OCI-LY3 (cell line): Measurements from ENCODE around the gene CDH23.

ENCODE experiments used
- H2AFZ ChIP-seq: fragments of 200-600, 300-600 bp; shearing (Covaris generic); 2 replicates; pipeline ENCODE4 v1.6.0; 2014; ENCODE audit warnings: antibody characterized with exemption, low read depth, low read length
- H3K27ac ChIP-seq: fragments of 200-600, 300-600 bp; sonication (generic); 2 replicates; pipeline ENCODE4 v1.5.1; 2014; ENCODE audit warnings: mild to moderate bottlenecking, low read length, moderate library complexity, mixed read lengths
- H3K27me3 ChIP-seq: fragments of 200-600, 300-600 bp; sonication (generic); 2 replicates; pipeline ENCODE4 v1.6.1; 2014; ENCODE audit warnings: low read depth, low read length, mixed read lengths
- H3K36me3 ChIP-seq: fragments of 200-600, 300-600 bp; sonication (generic); replicated peaks from 2 replicates; pipeline ENCODE3; 2014; ENCODE audit warnings: low read depth, low read length, mixed read lengths
- H3K4me1 ChIP-seq: fragments of 300-600, 200-600 bp; sonication (generic); 2 replicates; pipeline ENCODE4 v1.6.1; 2014; ENCODE audit warnings: low read length, mixed read lengths
- H3K4me2 ChIP-seq: fragments of 200-600, 300-600 bp; sonication (generic); 2 replicates; pipeline ENCODE4 v1.6.1; 2014; ENCODE audit warnings: low read length, mixed read lengths
- H3K4me3 ChIP-seq: fragments of 300-600, 200-600 bp; sonication (generic); 2 replicates; pipeline ENCODE4 v1.5.1; 2014; ENCODE audit warnings: antibody characterized with exemption, mild to moderate bottlenecking, low read length, moderate library complexity
- H3K79me2 ChIP-seq: fragments of 300-600, 200-600 bp; shearing (Covaris generic); 2 replicates; pipeline ENCODE4 v1.6.1; 2014; ENCODE audit warnings: mild to moderate bottlenecking, low read length, mixed read lengths
- H3K9ac ChIP-seq: fragments of 300-600, 200-600 bp; shearing (Covaris generic); 2 replicates; pipeline ENCODE4 v1.6.0; 2014; ENCODE audit warnings: mild to moderate bottlenecking, low read length, moderate library complexity
- H3K9me3 ChIP-seq: fragments of 200-600, 300-600 bp; shearing (Covaris generic); 2 replicates; pipeline ENCODE4 v1.6.1; 2014; ENCODE audit warnings: low read length, mixed read lengths; ENCODE audit not compliant: insufficient read depth
- H4K20me1 ChIP-seq: fragments of 200-600, 300-600 bp; sonication (generic); 2 replicates; pipeline ENCODE4 v1.6.1; 2016; ENCODE audit warnings: low read length, mixed read lengths; ENCODE audit not compliant: insufficient read depth
- CTCF ChIP-seq: fragments of 200-600, 300-600 bp; sonication (generic); IDR thresholded peaks from 2 replicates; pipeline ENCODE4 v1.5.1; 2014; ENCODE audit warnings: antibody characterized with exemption, low read length, low read depth
- EZH2phosphoT487 ChIP-seq: fragments of 200-600 bp; shearing (Covaris generic); IDR thresholded peaks from 2 replicates; pipeline ENCODE4 v1.6.1; 2018; ENCODE audit warnings: antibody characterized with exemption, mixed run types, low read depth

CDH23 gene

DNA sequence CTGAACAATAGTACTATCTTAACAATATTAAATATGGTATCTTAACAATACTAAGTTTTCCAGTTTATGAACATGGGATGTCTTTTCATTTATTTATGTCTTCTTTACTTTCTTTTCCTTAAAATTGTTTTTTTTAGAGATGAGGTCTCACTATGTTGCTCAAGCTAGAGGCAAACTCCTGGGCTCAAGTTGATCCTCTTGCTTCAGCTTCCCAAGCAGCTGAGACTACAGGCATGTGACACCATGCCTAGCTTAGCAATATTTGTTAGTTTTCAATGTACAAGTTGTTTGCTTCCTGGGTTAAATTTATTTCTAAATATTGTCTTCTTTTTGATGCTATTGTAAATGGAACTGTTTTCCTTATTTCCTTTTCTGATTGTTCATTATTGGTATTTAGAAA is 16.9 kb downstream of the CDH23 start:
- no peak for TF ChIP-seq CTCF
- no peak for TF ChIP-seq EZH2phosphoT487
- Histone ChIP-seq H2AFZ (no peak overlapping the region), H3K27me3 (no peaks in the 10 kb centered on the region; the same call in 1 of the 2 replicates), H3K4me3 (no peak overlapping the region), H3K36me3 (no peaks in the 10 kb centered on the region), H3K9ac (no peak overlapping the region), H3K9me3 (no peaks in the 10 kb centered on the region), H3K79me2 (no peaks in the 10 kb centered on the region), H3K4me1 (no peaks in the 10 kb centered on the region), H3K4me2 (no peak overlapping the region), H3K27ac (no peak overlapping the region), H4K20me1 (no peaks in the 10 kb centered on the region)

DNA sequence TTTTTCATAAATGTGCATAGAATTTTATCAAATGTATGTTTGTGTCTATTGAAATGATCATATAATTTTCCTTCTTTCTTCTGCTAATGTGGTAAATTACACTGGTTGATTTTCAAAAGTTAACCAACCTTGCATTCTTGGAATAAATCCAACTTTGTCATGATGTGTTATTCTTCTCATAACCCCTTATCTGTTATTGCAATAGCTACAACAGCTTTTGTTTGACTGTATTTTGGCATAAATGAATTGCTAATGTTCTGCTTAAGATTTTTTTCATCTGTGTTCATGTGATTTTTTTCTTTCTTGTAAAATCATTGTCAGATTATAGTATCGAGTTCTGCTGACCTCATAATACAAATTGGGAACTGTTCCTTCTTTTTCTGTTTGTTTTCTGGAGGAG is 17.6 kb downstream of the CDH23 start:
- no peaks in the 10 kb centered on the region for H3K36me3 ChIP-seq
- H3K4me2 ChIP-seq = no peak overlapping the region
- H3K9ac ChIP-seq = no peak overlapping the region
- no peaks in the 10 kb centered on the region for H3K4me1 ChIP-seq
- no peaks in the 10 kb centered on the region for H4K20me1 ChIP-seq
- H3K27ac ChIP-seq = no peak overlapping the region
- H2AFZ ChIP-seq = no peak overlapping the region
- no peaks in the 10 kb centered on the region; the same call in 1 of the 2 replicates for H3K27me3 ChIP-seq
- no peaks in the 10 kb centered on the region for H3K9me3 ChIP-seq
- no peak for TF ChIP-seq EZH2phosphoT487
- TF ChIP-seq CTCF = no peak
- H3K4me3 ChIP-seq = no peak overlapping the region
- H3K79me2 ChIP-seq = no peaks in the 10 kb centered on the region

DNA sequence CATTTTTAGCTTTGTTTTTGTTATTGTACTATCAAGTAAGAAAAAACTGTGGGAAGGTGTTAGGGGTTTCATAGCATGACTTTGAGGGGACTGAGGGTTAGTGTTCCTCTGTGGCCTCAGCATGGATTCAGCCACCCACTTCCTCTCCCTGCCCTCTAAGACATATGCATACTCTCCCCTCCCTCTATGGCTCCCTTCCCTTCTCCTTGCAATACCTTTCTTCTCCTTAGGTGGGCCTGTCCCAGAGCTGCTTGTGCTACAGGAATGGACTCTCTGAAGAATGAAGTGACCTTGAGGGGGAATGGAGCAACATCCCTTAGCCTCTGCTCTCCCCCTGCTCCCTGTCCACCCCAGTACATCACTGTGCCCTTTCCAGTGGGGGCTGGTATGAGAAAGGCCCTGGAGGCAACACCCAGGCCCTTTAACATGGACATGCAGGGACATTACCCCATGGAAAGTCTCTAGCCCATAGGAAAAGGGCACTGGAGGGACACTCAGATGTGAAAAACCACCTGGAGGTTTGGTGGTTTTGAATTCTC is 22.4 kb downstream of the CDH23 start:
- H3K79me2 ChIP-seq = no peaks in the 10 kb centered on the region
- no peak overlapping the region for H3K4me3 ChIP-seq
- no peak overlapping the region for H3K9ac ChIP-seq
- TF ChIP-seq CTCF (no peak), EZH2phosphoT487 (no peak)
- H4K20me1 ChIP-seq = no peaks in the 10 kb centered on the region
- H3K27ac ChIP-seq = no peak overlapping the region
- no peaks in the 10 kb centered on the region for H3K36me3 ChIP-seq
- no peaks in the 10 kb centered on the region for H3K9me3 ChIP-seq
- H3K27me3 ChIP-seq = no peaks in the 10 kb centered on the region; the same call in 1 of the 2 replicates
- H2AFZ ChIP-seq = no peak overlapping the region
- no peaks in the 10 kb centered on the region for H3K4me1 ChIP-seq
- no peak overlapping the region for H3K4me2 ChIP-seq

DNA sequence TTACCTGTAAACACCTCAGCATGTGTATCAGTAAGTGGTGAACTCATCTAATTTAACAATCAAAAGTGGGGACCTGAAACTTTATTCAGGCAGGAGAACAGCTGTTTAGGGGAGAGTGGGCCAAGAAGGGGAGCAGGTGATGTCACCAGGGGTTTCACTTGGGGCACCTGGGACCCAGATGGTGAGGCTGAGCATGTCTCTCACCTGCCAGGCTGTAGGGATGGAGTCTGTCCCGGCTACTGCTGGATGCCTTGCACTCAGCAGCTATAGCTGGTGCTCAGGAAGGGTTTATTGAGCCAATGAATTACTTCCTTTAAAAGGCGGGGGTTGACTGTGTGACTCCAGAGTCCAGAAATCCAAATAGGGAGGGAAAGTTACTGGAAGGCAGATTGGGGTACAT is 23.0 kb downstream of the CDH23 start:
- no peak for TF ChIP-seq CTCF
- TF ChIP-seq EZH2phosphoT487 = no peak
- Histone ChIP-seq H4K20me1 (no peaks in the 10 kb centered on the region), H3K27me3 (no peaks in the 10 kb centered on the region; the same call in 1 of the 2 replicates), H3K9me3 (no peaks in the 10 kb centered on the region), H3K79me2 (no peaks in the 10 kb centered on the region), H3K4me3 (no peak overlapping the region), H3K36me3 (no peaks in the 10 kb centered on the region), H3K27ac (no peak overlapping the region), H3K4me2 (no peak overlapping the region), H3K9ac (no peak overlapping the region), H2AFZ (no peak overlapping the region), H3K4me1 (no peaks in the 10 kb centered on the region)
